GM23338 (cell line): ENCODE measurements around the gene PCBP4. TPM values are rescaled to one million over a fixed set of nuclear protein-coding genes. Genes with fewer than 3 reads are reported as not detected.

Experiments
- ATAC-seq: fragments of 200-7000 bp; cut with Tn5 transposase; 3 replicates; pipeline ENCODE4 v1.9.1; 2020
- DNase-seq: peaks from one replicate; pipeline ENCODE4 v3.0.0-alpha.2; 2015; ENCODE audit warnings: low spot score
- H2AFZ ChIP-seq: fragments of 200-600 bp; sonication (generic); 2 replicates; pipeline ENCODE4 v1.8.0; 2016; ENCODE audit warnings: antibody characterized with exemption, mild to moderate bottlenecking, moderate library complexity
- H3F3A ChIP-seq: fragments of 200-600 bp; sonication (generic); replicated peaks from 2 replicates; pipeline ENCODE4 v1.8.0; 2017; ENCODE audit warnings: antibody characterized with exemption, mixed run types, low read depth
- H3K27ac ChIP-seq: fragments of 200-600 bp; sonication (generic); 2 replicates; pipeline ENCODE4 v1.6.1; 2016; ENCODE audit warnings: low read depth
- H3K27me3 ChIP-seq: fragments of 200-600 bp; sonication (generic); 2 replicates; pipeline ENCODE4 v1.8.0; 2016; ENCODE audit warnings: mild to moderate bottlenecking, mixed run types, moderate library complexity; ENCODE audit not compliant: insufficient read depth
- H3K36me3 ChIP-seq: fragments of 200-600 bp; sonication (generic); 2 replicates; pipeline ENCODE4 v1.8.0; 2016; ENCODE audit warnings: mild to moderate bottlenecking; ENCODE audit not compliant: insufficient read depth
- H3K4me1 ChIP-seq: fragments of 200-600 bp; sonication (generic); 2 replicates; pipeline ENCODE4 v1.8.0; 2016; ENCODE audit warnings: mild to moderate bottlenecking, moderate library complexity; ENCODE audit not compliant: insufficient read depth
- H3K4me2 ChIP-seq: fragments of 200-600 bp; sonication (generic); 2 replicates; pipeline ENCODE4 v1.7.1; 2017; ENCODE audit warnings: mixed run types
- H3K4me3 ChIP-seq: fragments of 200-600 bp; sonication (generic); 2 replicates; pipeline ENCODE4 v1.6.1; 2016; ENCODE audit warnings: mixed run types
- H3K79me2 ChIP-seq: fragments of 200-600 bp; sonication (generic); replicated peaks from 2 replicates; pipeline ENCODE4 v1.8.0; 2017; ENCODE audit warnings: mild to moderate bottlenecking; ENCODE audit not compliant: insufficient read depth
- H3K9me2 ChIP-seq: fragments of 200-600 bp; sonication (generic); 2 replicates; pipeline ENCODE4 v1.8.0; 2017; ENCODE audit not compliant: insufficient read depth
- H4K20me1 ChIP-seq: fragments of 200-600 bp; sonication (generic); replicated peaks from 2 replicates; pipeline ENCODE4 v1.8.0; 2017; ENCODE audit warnings: mild to moderate bottlenecking; ENCODE audit not compliant: insufficient read depth
- H3K27ac Mint-ChIP-seq: 2 replicates; pipeline ENCODE4 v1.8.0; 2020; ENCODE audit warnings: inconsistent platforms, mild to moderate bottlenecking, moderate library complexity, mixed read lengths
- H3K27me3 Mint-ChIP-seq: 3 replicates; pipeline ENCODE4 v1.8.0; 2022; ENCODE audit warnings: low read depth, mild to moderate bottlenecking, moderate library complexity, mixed read lengths, inconsistent platforms; ENCODE audit not compliant: insufficient read depth, poor library complexity
- H3K36me3 Mint-ChIP-seq: 3 replicates; pipeline ENCODE4 v1.8.0; 2021; ENCODE audit warnings: low read depth, mild to moderate bottlenecking, inconsistent platforms, moderate library complexity, mixed read lengths
- H3K4me1 Mint-ChIP-seq: 3 replicates; pipeline ENCODE4 v1.8.0; 2020; ENCODE audit warnings: mild to moderate bottlenecking, inconsistent platforms, mixed read lengths
- H3K4me3 Mint-ChIP-seq: 3 replicates; pipeline ENCODE4 v1.8.0; 2021; ENCODE audit warnings: moderate library complexity, mild to moderate bottlenecking, inconsistent platforms, mixed read lengths
- H3K9me3 Mint-ChIP-seq: 3 replicates; pipeline ENCODE4 v1.8.0; 2020; ENCODE audit warnings: moderate library complexity, mild to moderate bottlenecking, inconsistent platforms, mixed read lengths
- CREB1 ChIP-seq: fragments of 250-450 bp; sonication (Bioruptor Pico); IDR thresholded peaks from 2 replicates; pipeline ENCODE4 v1.5.0; 2020; ENCODE audit warnings: low read depth, mild to moderate bottlenecking, moderate library complexity
- CTCF ChIP-seq, 2 experiments: fragments of 200-600 bp in 1 of 2; sonication (generic) in 1 of 2; conservative IDR thresholded peaks; 2 replicates each; pipeline versions ENCODE4 v1.5.1 to v1.6.1; 2016 to 2017; ENCODE audit warnings: antibody characterized with exemption in 2 of 2, low read depth in 2 of 2, mild to moderate bottlenecking in 2 of 2, moderate library complexity in 1 of 2
- ETS1 ChIP-seq: IDR thresholded peaks from 2 replicates; pipeline ENCODE4 v1.6.1; 2016; ENCODE audit warnings: antibody characterized with exemption
- EZH2 ChIP-seq: fragments of 200-600 bp; sonication (generic); IDR thresholded peaks from one replicate; pipeline ENCODE4 v1.8.0; 2017; ENCODE audit warnings: antibody characterized with exemption, mild to moderate bottlenecking, low read depth; ENCODE audit not compliant: unreplicated experiment
- EZH2phosphoT487 ChIP-seq: fragments of 200-600 bp; sonication (generic); IDR thresholded peaks from one replicate; pipeline ENCODE4 v1.8.1; 2018; ENCODE audit warnings: antibody characterized with exemption; ENCODE audit not compliant: unreplicated experiment
- JUNB ChIP-seq: IDR thresholded peaks from one replicate; pipeline ENCODE4 v1.6.1; 2016; ENCODE audit warnings: antibody characterized with exemption; ENCODE audit not compliant: unreplicated experiment
- NANOG ChIP-seq: IDR thresholded peaks from 2 replicates; pipeline ENCODE4 v1.6.1; 2016; ENCODE audit warnings: antibody characterized with exemption, borderline replicate concordance
- POLR2AphosphoS5 ChIP-seq: IDR thresholded peaks from 2 replicates; pipeline ENCODE4 v1.6.1; 2016; ENCODE audit warnings: antibody characterized with exemption, low read depth
- REST ChIP-seq: IDR thresholded peaks from one replicate; pipeline ENCODE4 v1.6.1; 2018; ENCODE audit warnings: antibody characterized with exemption; ENCODE audit not compliant: unreplicated experiment
- STAT1 ChIP-seq: IDR thresholded peaks from one replicate; pipeline ENCODE4 v1.6.1; 2016; ENCODE audit warnings: antibody characterized with exemption; ENCODE audit not compliant: unreplicated experiment
- ZNF114 ChIP-seq: fragments of 250-450 bp; sonication (Bioruptor Pico); IDR thresholded peaks from 2 replicates; pipeline ENCODE4 v1.5.0; 2020; ENCODE audit warnings: mild to moderate bottlenecking, moderate library complexity
- ZNF331 ChIP-seq: fragments of 250-450 bp; sonication (Bioruptor Pico); IDR thresholded peaks from 2 replicates; pipeline ENCODE4 v1.5.0; 2020; ENCODE audit warnings: low read depth, mild to moderate bottlenecking, moderate library complexity
- ZNF462 ChIP-seq: fragments of 250-450 bp; sonication (Bioruptor Pico); IDR thresholded peaks from 2 replicates; pipeline ENCODE4 v1.5.0; 2020; ENCODE audit warnings: mild to moderate bottlenecking, moderate library complexity
- polyA plus RNA-seq: library from polyadenylated mRNA; unstranded; fragments of >200 nt; fragmentation: Nextera tagmentation; extraction: Ambion mirVana; gene quantifications from 2 replicates; pipeline ENCODE4 v1.2.1, GENCODE V29; 2016
- total RNA-seq: library from RNA; depleted of rRNA; stranded (reverse); fragments of >200 nt; shearing (Covaris generic); gene quantifications from 2 replicates; pipeline ENCODE4 v1.2.3, GENCODE V29; 2014

The PCBP4 gene
- total and polyA plus RNA-seq, 2 experiments from 2014 or later: 11.8 to 37.6 TPM

GRCh38 chr3:51937014-51937413 lies 30.2 kb downstream of the PCBP4 start:
- Histone ChIP-seq H3K27ac (no peak overlapping the region), H3K9me2 (no peaks in the 10 kb centered on the region), H2AFZ (no peak overlapping the region), H3K4me3 (no peak overlapping the region), H3K4me2 (no peak overlapping the region), H3K36me3 (peaks cover 12% of the 10 kb centered on the region), H3F3A (0 out of 2 replicates have a peak, but pooled peaks cover 2% of the 10 kb centered on the region), H4K20me1 (peaks cover 12% of the 10 kb centered on the region), H3K79me2 (peaks cover 25% of the 10 kb centered on the region), H3K4me1 (peaks cover 9% of the 10 kb centered on the region; the same call in 1 of the 2 replicates), H3K27me3 (no peaks in the 10 kb centered on the region)
- ATAC-seq (no peak), DNase-seq (no peak)
- H3K27ac Mint-ChIP-seq: no peak overlapping the region
- TF ChIP-seq ETS1 (no peak), CREB1 (CRISPR knock-in tag) (no peak), ZNF114 (CRISPR knock-in tag) (no peak), CTCF (conservative IDR thresholded peaks at IDR 0.05; ENCODE audit: low read depth in 2 of 2) (no peak), EZH2 (no peak), STAT1 (no peak), REST (no peak), EZH2phosphoT487 (no peak), POLR2AphosphoS5 (no peak), JUNB (no peak), NANOG (no peak), ZNF331 (CRISPR knock-in tag) (no peak), ZNF462 (CRISPR knock-in tag) (no peak)
- no peak overlapping the region for H3K4me3 Mint-ChIP-seq
- H3K4me1 Mint-ChIP-seq: peaks cover 15% of the 10 kb centered on the region
- H3K27me3 Mint-ChIP-seq: peaks cover 7% of the 10 kb centered on the region
- H3K9me3 Mint-ChIP-seq: no peaks in the 10 kb centered on the region
- H3K36me3 Mint-ChIP-seq: peaks cover 79% of the 10 kb centered on the region
